Measurements from ENCODE around the gene FUS. TPM values are rescaled to one million over a fixed set of nuclear protein-coding genes. Genes with fewer than 3 reads are reported as not detected.

The FUS gene
- total and polyA plus RNA-seq, 2 of the 8 experiments (the other 6 are each of a cell fraction or from before 2014, with no cell fraction given) = 484 to 685 TPM

DNA sequence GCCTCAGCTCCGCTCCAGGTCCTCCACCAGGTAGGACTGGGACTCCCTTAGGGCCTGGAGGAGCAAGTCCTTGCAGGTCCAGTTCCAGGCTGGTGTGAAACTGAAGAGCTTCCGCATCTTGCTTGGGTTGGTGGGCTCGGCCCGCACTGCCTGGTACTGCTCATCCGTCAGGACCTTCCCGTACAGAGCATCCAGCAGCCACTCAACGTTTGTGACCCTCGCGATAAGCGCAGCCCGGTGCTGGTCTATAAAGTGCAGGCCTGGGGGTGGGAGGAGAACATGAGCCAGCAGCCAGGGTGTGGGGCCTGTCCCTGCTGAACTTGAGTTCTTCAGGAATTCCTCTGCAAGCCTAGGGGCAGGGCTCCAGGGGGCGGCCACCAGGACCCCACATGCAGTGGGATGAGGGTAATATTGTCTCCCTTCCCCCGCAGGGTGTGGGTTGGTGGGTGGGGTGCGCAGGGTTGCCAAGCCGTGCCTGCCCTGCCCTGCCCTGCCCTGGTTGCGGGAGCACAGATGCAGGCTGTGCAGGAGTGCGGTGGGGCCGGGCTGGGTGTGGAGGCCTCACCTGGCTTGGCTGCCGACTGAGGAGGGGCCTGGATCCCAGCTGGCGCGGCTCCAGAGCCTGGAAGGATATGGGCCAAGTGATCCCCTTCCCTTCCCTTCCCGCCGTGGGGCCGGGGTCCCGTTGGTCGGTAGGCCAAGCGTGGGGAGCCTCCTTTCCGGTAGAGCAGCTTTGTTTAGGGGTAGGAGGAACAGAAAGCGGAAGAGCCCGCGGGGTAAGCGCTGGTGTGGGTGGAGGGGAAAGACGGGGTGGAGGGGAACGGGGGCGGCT lies 21.9 kb downstream of the FUS start:
- H4K8ac ChIP-seq (ENCODE audit: extremely low read depth, insufficient read depth, low read length) = peak overlapping the region; percentile 91
- ChIA-PET POLR2A (ENCODE audit: partially characterized antibody) (interaction anchor here (0.6 to 24.0 kb wide), 41 partner anchors 5 to 252 kb away, joined by 3 to 430 read pairs (median 4); partner anchors contain the start of genes FUS, KAT8, ORAI3 and PRSS8), CTCF (ENCODE audit: partially characterized antibody) (interaction anchor here (0.8 to 4.1 kb wide), 14 partner anchors 12 to 667 kb away, joined by 3 to 10 read pairs (median 4); partner anchors contain the start of genes PYDC1 and ZNF843)
- no peak overlapping the region for H3K14ac ChIP-seq (ENCODE audit: insufficient read length)
- H3K27me3 ChIP-seq (replicated peaks in 1 of 4; ENCODE audit: control insufficient read depth in 3 of 4, extremely low read depth in 1 of 4, insufficient read depth in 3 of 4, low read length in 3 of 4) = peaks cover 0 to 6% (median 3%) of the 10 kb centered on the region in 4 experiments; a peak in 3 of 7 replicates
- no peak overlapping the region for H2AFZ ChIP-seq (ENCODE audit: low read length)
- H2BK120ac ChIP-seq (replicated peaks; ENCODE audit: low read depth, low read length) = no peak overlapping the region
- peak overlapping the region; percentile 86 for H3K4ac ChIP-seq (replicated peaks; ENCODE audit: insufficient read length, low read depth, low read length)
- peak overlapping the region; percentile 68; the same call in 1 of the 2 replicates for H2BK12ac ChIP-seq (ENCODE audit: low read depth, low read length)
- H3K36me3 ChIP-seq (ENCODE audit: control insufficient read depth in 2 of 4, insufficient read depth in 4 of 4, low read length in 3 of 4) = peaks cover 0 to under 1% (median 0%) of the 10 kb centered on the region in 4 experiments; a peak in 1 of 8 replicates
- 0 out of 2 replicates have a peak overlapping the region, but pooled peaks have one; percentile 53 for H2AK5ac ChIP-seq (ENCODE audit: low read depth, low read length)
- no peak overlapping the region for H3K23ac ChIP-seq (ENCODE audit: insufficient read length)
- DNase-seq (ENCODE audit: low read depth in 1 of 2, low spot score in 2 of 2) = peak in 1 of 2 experiments; percentile 81
- H2BK15ac ChIP-seq (ENCODE audit: low read length) = peak overlapping the region; percentile 81; the same call in 1 of the 2 replicates
- H2BK5ac ChIP-seq (ENCODE audit: low read depth, low read length) = peak overlapping the region; percentile 58
- peaks cover 15% of the 10 kb centered on the region; the same call in 1 of the 2 replicates for H3K23me2 ChIP-seq (ENCODE audit: low read depth, low read length)
- H3K4me2 ChIP-seq (ENCODE audit: insufficient read depth in 1 of 2, low read depth in 2 of 2, low read length in 2 of 2) = peak overlapping the region; percentile 90 to 98
- peaks cover 0 to 7% (median 4%) of the 10 kb centered on the region in 4 experiments; a peak in 5 of 7 replicates for H3K4me1 ChIP-seq (replicated peaks in 1 of 4; ENCODE audit: control insufficient read depth in 3 of 4, insufficient read depth in 4 of 4, low read length in 3 of 4)
- H3K18ac ChIP-seq (ENCODE audit: extremely low read depth, low read length) = peak overlapping the region; percentile 99
- FAIRE-seq = no peak
- no peaks in the 10 kb centered on the region for H3K79me2 ChIP-seq (ENCODE audit: control insufficient read depth in 1 of 2, insufficient read depth in 2 of 2, low read length in 2 of 2)
- peak overlapping the region in 3 of 4 experiments; percentile 47 to 78 (median 71); a peak in 5 of 7 replicates for H3K9ac ChIP-seq (replicated peaks in 1 of 4; ENCODE audit: extremely low read depth in 1 of 4, low read depth in 3 of 4, low read length in 3 of 4)
- H3K9me3 ChIP-seq (ENCODE audit: insufficient read depth in 2 of 2, low read depth in 1 of 2, low read length in 1 of 2) = no peaks in the 10 kb centered on the region
- WGBS, 2 experiments (ENCODE audit: extremely low coverage in 1 of 2, insufficient coverage in 1 of 2, insufficient read length in 1 of 2, insufficient replicate concordance in 2 of 2, low coverage in 1 of 2, low lambda C conversion rate in 2 of 2, missing lambda C conversion rate in 1 of 2) = 29% methylated on average over 28 of the region's 35 CpGs; no CpG with 5 or more reads in 1 of the 2 experiments
- H4K91ac ChIP-seq (replicated peaks; ENCODE audit: insufficient read length, low read length) = peak overlapping the region; percentile 92
- H4K5ac ChIP-seq (ENCODE audit: insufficient read length, low read depth, low read length) = peak overlapping the region; percentile 18
- H3K4me3 ChIP-seq (ENCODE audit: extremely low read depth in 1 of 4, insufficient read depth in 2 of 4, low read depth in 3 of 4, low read length in 4 of 4) = peak overlapping the region; percentile 61 to 74 (median 72)
- H4K20me1 ChIP-seq (replicated peaks in 1 of 2; ENCODE audit: control insufficient read depth in 1 of 2, insufficient read depth in 2 of 2, low read length in 2 of 2) = peaks cover 3 to 7% of the 10 kb centered on the region in 2 experiments
- H2BK20ac ChIP-seq (ENCODE audit: low read length) = no peak overlapping the region
- peak overlapping the region; percentile 38 for H3K56ac ChIP-seq (replicated peaks; ENCODE audit: insufficient read length, low read depth, low read length)
- peaks cover 6% of the 10 kb centered on the region for H3K79me1 ChIP-seq (ENCODE audit: low read depth, low read length)
- no peak overlapping the region for H3K27ac ChIP-seq (ENCODE audit: low read depth, low read length)
- TF ChIP-seq GABPA (IDR thresholded peaks at IDR 0.05; ENCODE audit: borderline replicate concordance, insufficient read depth, low read length) (0 out of 2 replicates have a peak, but pooled peaks have one; percentile 10), TBP (IDR thresholded peaks at IDR 0.05; ENCODE audit: low read depth, low read length) (peak; percentile 52), HDAC2 (IDR thresholded peaks at IDR 0.05; ENCODE audit: borderline replicate concordance in 1 of 2, low read depth in 2 of 2, low read length in 2 of 2) (peak in 1 of 2 experiments; percentile 15; a peak in 1 of 4 replicates), CHD2 (IDR thresholded peaks at IDR 0.05; ENCODE audit: low read length) (peak; percentile 87), CREB1 (IDR thresholded peaks at IDR 0.05) (no peak), SIN3A (conservative IDR thresholded peaks at IDR 0.05 in 1 of 2, IDR thresholded peaks at IDR 0.05 in 1 of 2; ENCODE audit: low read depth in 1 of 2, low read length in 2 of 2) (no peak; a peak in 1 of 4 replicates), POLR2AphosphoS5 (IDR thresholded peaks at IDR 0.05; ENCODE audit: low read depth, low read length) (peak; percentile 63)
- TF ChIP-seq, protein P1, sequence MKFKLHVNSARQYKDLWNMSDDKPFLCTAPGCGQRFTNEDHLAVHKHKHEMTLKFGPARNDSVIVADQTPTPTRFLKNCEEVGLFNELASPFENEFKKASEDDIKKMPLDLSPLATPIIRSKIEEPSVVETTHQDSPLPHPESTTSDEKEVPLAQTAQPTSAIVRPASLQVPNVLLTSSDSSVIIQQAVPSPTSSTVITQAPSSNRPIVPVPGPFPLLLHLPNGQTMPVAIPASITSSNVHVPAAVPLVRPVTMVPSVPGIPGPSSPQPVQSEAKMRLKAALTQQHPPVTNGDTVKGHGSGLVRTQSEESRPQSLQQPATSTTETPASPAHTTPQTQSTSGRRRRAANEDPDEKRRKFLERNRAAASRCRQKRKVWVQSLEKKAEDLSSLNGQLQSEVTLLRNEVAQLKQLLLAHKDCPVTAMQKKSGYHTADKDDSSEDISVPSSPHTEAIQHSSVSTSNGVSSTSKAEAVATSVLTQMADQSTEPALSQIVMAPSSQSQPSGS (IDR thresholded peaks at IDR 0.05; ENCODE audit: low read length) = no peak
